MM.1S (cell line): ENCODE measurements around the gene DLX4.

Experiments used
- DNase-seq: peaks from one replicate; pipeline ENCODE4 v3.0.0-alpha.2; 2015
- H2AFZ ChIP-seq: fragments of 300-600 bp; sonication (generic); 2 replicates; pipeline ENCODE4 v1.6.0; 2016; ENCODE audit warnings: antibody characterized with exemption, low read length
- H3F3A ChIP-seq: fragments of 300-600 bp; sonication (generic); 2 replicates; pipeline ENCODE4 v1.6.1; 2016; ENCODE audit warnings: mild to moderate bottlenecking, antibody characterized with exemption, low read length, moderate library complexity, mixed read lengths; ENCODE audit not compliant: insufficient read depth
- H3K27ac ChIP-seq: fragments of 300-600 bp; sonication (generic); 2 replicates; pipeline ENCODE4 v1.5.1; 2016; ENCODE audit warnings: mild to moderate bottlenecking, low read length
- H3K27me3 ChIP-seq: fragments of 300-600 bp; sonication (generic); replicated peaks from 2 replicates; pipeline ENCODE4 v1.6.0; 2016; ENCODE audit warnings: low read length; ENCODE audit not compliant: insufficient read depth
- H3K36me3 ChIP-seq: fragments of 300-600 bp; sonication (generic); replicated peaks from 2 replicates; pipeline ENCODE4 v1.6.1; 2016; ENCODE audit warnings: mild to moderate bottlenecking, low read length, mixed read lengths; ENCODE audit not compliant: insufficient read depth
- H3K4me1 ChIP-seq: fragments of 300-600 bp; sonication (generic); 2 replicates; pipeline ENCODE4 v1.6.1; 2016; ENCODE audit warnings: low read length, mixed read lengths
- H3K4me2 ChIP-seq: fragments of 300-600 bp; sonication (generic); 2 replicates; pipeline ENCODE4 v1.6.0; 2016; ENCODE audit warnings: low read depth, low read length
- H3K4me3 ChIP-seq: fragments of 300-600 bp; sonication (generic); 2 replicates; pipeline ENCODE4 v1.5.1; 2016; ENCODE audit warnings: low read length, mixed read lengths
- H3K79me2 ChIP-seq: fragments of 300-600 bp; sonication (generic); 2 replicates; pipeline ENCODE4 v1.6.1; 2016; ENCODE audit warnings: mixed run types, low read length, mixed read lengths
- H3K9ac ChIP-seq: fragments of 300-600 bp; sonication (generic); 2 replicates; pipeline ENCODE4 v1.6.1; 2016; ENCODE audit warnings: low read length, mixed read lengths
- H3K9me2 ChIP-seq: fragments of 300-600 bp; sonication (generic); replicated peaks from 2 replicates; pipeline ENCODE4 v1.6.1; 2016; ENCODE audit warnings: mild to moderate bottlenecking, low read length, mixed read lengths; ENCODE audit not compliant: insufficient read depth
- H3K9me3 ChIP-seq: fragments of 300-600 bp; sonication (generic); replicated peaks from 2 replicates; pipeline ENCODE4 v1.6.1; 2016; ENCODE audit warnings: mild to moderate bottlenecking, low read length, mixed read lengths; ENCODE audit not compliant: insufficient read depth
- H4K20me1 ChIP-seq: fragments of 300-600 bp; sonication (generic); 2 replicates; pipeline ENCODE4 v1.6.1; 2016; ENCODE audit warnings: mild to moderate bottlenecking, low read length, moderate library complexity, mixed read lengths; ENCODE audit not compliant: insufficient read depth
- CTCF ChIP-seq: fragments of 300-600 bp; sonication (generic); IDR thresholded peaks from 2 replicates; pipeline ENCODE4 v1.5.1; 2016; ENCODE audit warnings: antibody characterized with exemption, low read length, mixed read lengths
- EZH2 ChIP-seq: fragments of 300-600 bp; sonication (generic); optimal IDR thresholded peaks from 2 replicates; pipeline ENCODE3; 2017; ENCODE audit warnings: low read depth, mild to moderate bottlenecking, antibody characterized with exemption, low read length, mixed read lengths
- EZH2phosphoT487 ChIP-seq: fragments of 300-600 bp; sonication (generic); IDR thresholded peaks from 2 replicates; pipeline ENCODE4 v1.6.1; 2018; ENCODE audit warnings: antibody characterized with exemption, low read length

DLX4 gene

DNA sequence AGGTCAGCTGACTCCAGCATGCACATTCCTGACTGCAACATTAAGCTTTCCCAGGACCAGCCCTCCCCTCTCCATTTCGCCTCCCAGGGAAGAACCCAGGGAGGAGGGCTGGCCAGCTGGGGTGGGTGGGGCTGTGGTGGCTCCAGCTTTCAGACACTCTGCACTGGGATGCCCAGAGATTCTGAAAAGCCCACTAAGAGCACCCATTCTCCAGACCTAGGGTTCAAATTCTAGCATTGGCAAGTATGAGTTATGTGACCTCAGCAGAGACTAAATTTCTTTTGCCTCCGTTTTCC lies 18.2 kb downstream of the DLX4 start:
- Histone ChIP-seq H3K27ac (no peak overlapping the region), H3K79me2 (no peaks in the 10 kb centered on the region), H3K4me2 (no peak overlapping the region), H3K27me3 (peaks cover 98% of the 10 kb centered on the region), H3K4me3 (no peak overlapping the region), H3K9me2 (no peaks in the 10 kb centered on the region), H2AFZ (no peak overlapping the region), H4K20me1 (no peaks in the 10 kb centered on the region), H3K4me1 (no peaks in the 10 kb centered on the region), H3K36me3 (no peaks in the 10 kb centered on the region), H3K9ac (no peak overlapping the region), H3F3A (no peaks in the 10 kb centered on the region), H3K9me3 (no peaks in the 10 kb centered on the region)
- TF ChIP-seq EZH2 (no peak), CTCF (no peak), EZH2phosphoT487 (no peak)
- DNase-seq: no peak

DNA sequence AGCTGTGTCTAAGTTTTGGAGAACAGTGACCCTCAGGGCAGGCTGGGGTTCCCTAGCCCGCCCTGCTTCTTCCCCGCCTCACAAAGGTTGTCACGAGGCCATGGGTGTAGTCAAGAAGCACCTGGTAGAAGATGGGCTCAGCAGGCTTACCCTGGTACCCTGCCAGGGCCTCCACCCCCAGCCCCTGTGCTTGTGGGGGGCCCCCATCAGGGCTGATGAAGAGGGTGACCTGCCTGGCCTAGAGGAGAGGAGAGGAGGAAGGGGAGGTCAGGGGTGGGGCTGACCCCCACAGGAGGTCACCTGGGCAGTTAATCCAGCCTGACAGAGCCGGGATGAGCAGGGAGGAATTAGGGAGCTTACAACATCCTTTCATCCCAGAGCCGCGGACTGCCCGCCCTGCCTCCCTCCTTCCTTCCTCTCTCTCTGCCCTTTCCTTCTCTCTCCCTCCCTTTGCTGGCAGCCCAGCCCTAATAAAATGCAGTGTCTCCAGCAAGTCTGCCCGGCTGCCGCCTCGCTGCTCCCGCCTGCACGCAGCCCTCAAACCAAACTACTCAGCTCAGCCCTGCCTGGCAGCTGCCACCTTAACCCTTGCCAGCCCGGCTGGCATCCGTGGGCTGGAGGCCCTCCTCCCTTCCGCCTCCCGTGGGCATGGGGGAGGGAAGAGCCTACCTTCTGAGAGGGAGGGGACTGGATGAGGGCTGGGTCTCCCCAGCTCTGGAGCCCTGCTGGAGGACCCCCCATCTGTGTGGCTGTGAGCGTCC lies 18.9 kb downstream of the DLX4 start:
- Histone ChIP-seq H3K27me3 (peaks cover 98% of the 10 kb centered on the region), H4K20me1 (no peaks in the 10 kb centered on the region), H3K79me2 (no peaks in the 10 kb centered on the region), H3K9me2 (no peaks in the 10 kb centered on the region), H3K27ac (no peak overlapping the region), H3K9me3 (no peaks in the 10 kb centered on the region), H2AFZ (no peak overlapping the region), H3K4me2 (no peak overlapping the region), H3F3A (no peaks in the 10 kb centered on the region), H3K4me1 (no peaks in the 10 kb centered on the region), H3K4me3 (no peak overlapping the region), H3K9ac (no peak overlapping the region), H3K36me3 (no peaks in the 10 kb centered on the region)
- no peak for DNase-seq
- TF ChIP-seq EZH2: no peak
- TF ChIP-seq CTCF: no peak
- TF ChIP-seq EZH2phosphoT487: no peak

- Histone ChIP-seq H3K36me3 (no peaks in the 10 kb centered on the region), H3K9me3 (no peaks in the 10 kb centered on the region), H3K4me2 (no peak overlapping the region), H3K4me1 (no peaks in the 10 kb centered on the region), H3K4me3 (no peak overlapping the region), H3K27me3 (peaks cover 99% of the 10 kb centered on the region), H3K27ac (no peak overlapping the region), H3K9me2 (no peaks in the 10 kb centered on the region), H3K79me2 (no peaks in the 10 kb centered on the region), H3K9ac (no peak overlapping the region), H3F3A (no peaks in the 10 kb centered on the region), H2AFZ (no peak overlapping the region), H4K20me1 (no peaks in the 10 kb centered on the region)
- no peak for DNase-seq
- TF ChIP-seq EZH2phosphoT487 (no peak), EZH2 (no peak), CTCF (no peak)
These were observed 20.5 kb downstream of the DLX4 start for GRCh38 chr17:49989518-49989880.
